ENCODE results near the gene KIAA1549. TPM values are rescaled to one million over a fixed set of nuclear protein-coding genes. Genes with fewer than 3 reads are reported as not detected.
A peak's percentile ranks its signal among the peaks of the same experiment; 100 is the strongest.

The KIAA1549 gene
- total RNA-seq, 4 donors from 2014 or later = 0.11 to 2.1 (median 0.28) TPM

DNA sequence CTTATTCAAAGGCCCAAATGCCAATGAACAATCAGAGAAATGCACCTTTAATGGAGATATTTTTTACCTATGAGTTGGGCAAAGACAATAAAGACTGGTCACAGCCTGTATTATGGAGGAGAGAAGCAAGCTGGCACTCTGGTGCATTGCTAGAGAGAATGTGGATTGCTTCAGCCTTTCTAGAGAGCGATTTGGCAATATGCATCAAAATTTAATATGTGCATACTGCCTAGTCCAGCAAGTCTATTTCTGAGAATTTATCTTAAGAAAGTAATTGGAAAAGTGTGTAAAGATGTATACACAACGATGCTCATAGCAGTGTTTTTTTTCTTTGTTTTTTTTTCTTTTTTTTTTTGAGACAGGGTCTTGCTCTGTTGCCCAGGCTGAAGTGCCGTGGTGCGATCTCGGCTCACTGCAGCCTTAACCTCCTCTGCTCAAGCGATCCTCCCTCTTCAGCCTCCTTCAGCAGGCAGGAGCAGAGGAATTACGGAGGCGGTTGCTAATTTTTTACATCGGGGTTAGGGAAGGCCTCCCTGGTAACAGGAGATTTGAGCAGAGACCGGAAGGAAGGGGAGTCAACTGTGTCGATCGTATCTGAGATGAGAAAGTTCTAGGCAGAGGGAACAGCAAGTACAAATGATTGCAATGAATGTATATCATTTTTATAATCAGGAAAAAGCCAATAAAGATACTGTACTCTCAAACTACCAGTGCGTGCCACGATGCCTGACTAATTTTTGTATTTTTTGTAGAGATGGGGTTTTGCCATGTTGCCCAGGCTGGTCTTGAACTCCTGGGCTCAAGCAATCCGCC lies 16.4 kb downstream of the KIAA1549 start:
- Histone ChIP-seq H3K27me3 (no peaks in the 10 kb centered on the region), H3K4me1 (peaks cover 0 to 11% (median 0%) of the 10 kb centered on the region in 3 donors), H3K9me3 (no peaks in the 10 kb centered on the region), H3K27ac (no peak overlapping the region), H3K36me3 (no peaks in the 10 kb centered on the region), H3K4me3 (no peak overlapping the region)
- TF ChIP-seq, protein P1, sequence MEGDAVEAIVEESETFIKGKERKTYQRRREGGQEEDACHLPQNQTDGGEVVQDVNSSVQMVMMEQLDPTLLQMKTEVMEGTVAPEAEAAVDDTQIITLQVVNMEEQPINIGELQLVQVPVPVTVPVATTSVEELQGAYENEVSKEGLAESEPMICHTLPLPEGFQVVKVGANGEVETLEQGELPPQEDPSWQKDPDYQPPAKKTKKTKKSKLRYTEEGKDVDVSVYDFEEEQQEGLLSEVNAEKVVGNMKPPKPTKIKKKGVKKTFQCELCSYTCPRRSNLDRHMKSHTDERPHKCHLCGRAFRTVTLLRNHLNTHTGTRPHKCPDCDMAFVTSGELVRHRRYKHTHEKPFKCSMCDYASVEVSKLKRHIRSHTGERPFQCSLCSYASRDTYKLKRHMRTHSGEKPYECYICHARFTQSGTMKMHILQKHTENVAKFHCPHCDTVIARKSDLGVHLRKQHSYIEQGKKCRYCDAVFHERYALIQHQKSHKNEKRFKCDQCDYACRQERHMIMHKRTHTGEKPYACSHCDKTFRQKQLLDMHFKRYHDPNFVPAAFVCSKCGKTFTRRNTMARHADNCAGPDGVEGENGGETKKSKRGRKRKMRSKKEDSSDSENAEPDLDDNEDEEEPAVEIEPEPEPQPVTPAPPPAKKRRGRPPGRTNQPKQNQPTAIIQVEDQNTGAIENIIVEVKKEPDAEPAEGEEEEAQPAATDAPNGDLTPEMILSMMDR (IDR thresholded peaks at IDR 0.05) = no peak
- 84% methylated on average over 7 to 14 of the region's 15 CpGs for WGBS, 2 donors
- no peak for DNase-seq
- intact Hi-C loops (cut with DNase I) = no loop called here

DNA sequence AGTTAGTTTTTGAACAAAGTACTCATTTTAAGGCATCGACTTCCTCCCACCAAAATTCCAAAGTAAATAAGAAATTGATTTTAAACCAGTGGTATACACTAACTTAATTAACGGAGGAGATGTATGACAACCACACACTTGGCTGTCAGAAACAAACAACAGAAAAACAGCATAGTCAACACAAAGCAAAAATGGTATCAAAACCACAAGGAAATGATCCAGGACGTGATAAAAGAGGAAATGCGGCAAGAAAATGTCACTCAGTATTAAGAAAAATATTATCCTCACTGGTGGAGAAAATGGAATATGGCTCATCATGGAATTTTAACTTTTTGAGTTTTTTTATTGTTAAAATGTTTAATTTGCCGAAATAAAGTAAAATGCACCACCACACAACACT lies 17.5 kb downstream of the KIAA1549 start:
- WGBS, 2 donors = 65 to 74% methylated on average over 5 of the region's 5 CpGs
- H3K27ac ChIP-seq = peak overlapping the region in 1 of 4 donors; percentile 32
- intact Hi-C loops (cut with DNase I) = no loop called here
- H3K9me3 ChIP-seq = no peaks in the 10 kb centered on the region
- H3K27me3 ChIP-seq = no peaks in the 10 kb centered on the region
- no peak for TF ChIP-seq POLR2A (IDR thresholded peaks at IDR 0.05)
- TF ChIP-seq, protein P1 (IDR thresholded peaks at IDR 0.05) = no peak
- no peak overlapping the region for H3K4me3 ChIP-seq
- H3K4me1 ChIP-seq = peaks cover 0 to 11% (median 0%) of the 10 kb centered on the region in 3 donors
- H3K36me3 ChIP-seq = no peaks in the 10 kb centered on the region
- DNase-seq = no peak

DNA sequence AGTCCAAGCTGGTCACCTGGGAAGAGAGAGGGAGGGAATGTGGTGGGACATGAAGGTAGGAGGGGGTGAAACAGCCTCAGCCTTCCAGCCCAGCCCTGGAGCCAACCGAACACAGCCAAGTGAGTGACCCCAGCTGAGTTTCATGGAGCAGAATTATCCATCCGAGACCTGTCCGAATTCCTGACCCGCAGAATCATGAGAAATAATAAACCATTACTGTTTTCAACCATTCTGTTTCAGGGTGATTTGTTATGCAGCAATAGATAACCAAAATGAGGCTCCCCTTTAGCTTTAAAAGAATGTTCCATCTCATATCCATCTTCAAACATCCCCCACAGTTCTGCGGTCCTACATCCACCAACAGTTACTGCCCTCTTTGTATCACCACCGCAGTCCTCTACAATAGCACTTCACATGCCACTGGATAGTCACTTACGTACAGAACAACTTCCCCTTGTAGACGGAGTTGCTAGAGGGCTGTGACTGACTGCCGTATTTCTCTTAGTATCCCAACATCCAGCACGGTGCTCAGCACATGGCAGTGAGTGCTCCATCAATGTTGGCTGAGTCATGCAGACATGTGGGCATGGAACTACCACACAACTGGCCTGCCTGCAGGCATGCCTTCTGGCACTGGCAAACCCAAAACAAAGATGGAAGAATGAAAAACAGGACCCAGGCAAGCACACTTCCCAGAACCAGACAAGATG lies 18.5 kb downstream of the KIAA1549 start:
- Histone ChIP-seq H3K9me3 (no peaks in the 10 kb centered on the region), H3K4me1 (peaks cover 0 to 11% (median 0%) of the 10 kb centered on the region in 3 donors), H3K27ac (peak overlapping the region in 1 of 4 donors; percentile 32), H3K27me3 (no peaks in the 10 kb centered on the region), H3K4me3 (no peak overlapping the region), H3K36me3 (no peaks in the 10 kb centered on the region)
- intact Hi-C loops (cut with DNase I) = no loop called here
- TF ChIP-seq, protein P1 (IDR thresholded peaks at IDR 0.05) = no peak
- no peak for TF ChIP-seq POLR2A (IDR thresholded peaks at IDR 0.05)
- DNase-seq = no peak
- 79 to 80% methylated on average over 10 of the region's 10 CpGs for WGBS, 2 donors

DNA sequence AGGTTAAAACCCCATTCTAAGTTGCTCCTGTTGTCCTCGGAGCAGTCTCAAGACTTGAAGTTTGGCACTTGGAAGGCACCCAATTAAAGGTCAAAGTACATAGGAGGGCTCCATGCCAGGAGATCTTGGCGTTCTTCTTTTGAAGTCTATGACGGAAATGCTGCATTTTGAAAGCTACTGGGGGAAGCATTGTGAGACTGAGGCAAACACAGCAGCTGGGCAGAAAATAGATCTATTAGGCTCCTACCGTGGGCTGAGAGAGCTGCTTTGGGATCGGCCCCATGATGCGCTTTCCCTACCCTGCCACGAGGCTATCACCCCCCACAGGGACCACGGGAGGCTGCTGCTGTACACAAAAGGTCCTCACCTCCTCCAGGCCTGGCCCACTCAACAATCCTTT lies 20.0 kb downstream of the KIAA1549 start:
- peak overlapping the region in 3 of 4 donors; percentile 30 to 70 (median 63) for H3K27ac ChIP-seq
- 52 to 53% methylated on average over 7 to 8 of the region's 8 CpGs for WGBS, 2 donors
- no peaks in the 10 kb centered on the region for H3K9me3 ChIP-seq
- TF ChIP-seq POLR2A (IDR thresholded peaks at IDR 0.05) = no peak
- TF ChIP-seq, protein P1 (IDR thresholded peaks at IDR 0.05) = no peak
- no peaks in the 10 kb centered on the region for H3K27me3 ChIP-seq
- intact Hi-C loops (cut with DNase I) = no loop called here
- DNase-seq = no peak
- peaks cover 0 to 11% (median 0%) of the 10 kb centered on the region in 3 donors for H3K4me1 ChIP-seq
- no peaks in the 10 kb centered on the region for H3K36me3 ChIP-seq
- no peak overlapping the region for H3K4me3 ChIP-seq

DNA sequence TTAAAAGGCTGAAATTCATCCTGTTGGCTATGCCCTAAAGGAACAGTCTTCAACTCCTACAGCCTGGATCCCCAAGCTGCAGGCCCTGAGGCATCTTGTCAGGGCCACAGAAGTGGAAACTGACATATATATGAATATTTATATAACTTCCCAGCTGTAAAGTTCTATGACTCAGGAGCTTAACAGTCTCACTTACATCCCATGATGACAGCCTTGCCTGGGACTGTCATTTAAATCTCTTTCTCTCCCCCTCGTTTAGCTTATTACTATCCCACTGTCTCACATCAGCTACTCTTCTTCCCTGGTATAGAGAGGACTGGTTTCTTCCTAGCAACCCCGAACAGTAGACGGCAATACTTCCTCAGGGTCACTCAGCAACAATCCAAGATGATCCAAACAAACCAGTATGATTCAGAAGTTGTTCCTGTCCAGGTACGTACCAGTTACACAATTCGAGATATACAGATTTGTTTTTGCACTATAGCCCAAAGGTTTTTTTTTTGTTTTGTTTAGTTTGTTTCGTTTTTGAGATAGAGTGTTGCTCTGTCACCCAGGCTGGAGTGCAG lies 22.7 kb downstream of the KIAA1549 start:
- no peak overlapping the region for H3K27ac ChIP-seq
- no peaks in the 10 kb centered on the region for H3K27me3 ChIP-seq
- no peak overlapping the region for H3K4me3 ChIP-seq
- H3K4me1 ChIP-seq = peaks cover 0 to 11% (median 0%) of the 10 kb centered on the region in 3 donors
- TF ChIP-seq, protein P1 (IDR thresholded peaks at IDR 0.05) = no peak
- no peak for TF ChIP-seq POLR2A (IDR thresholded peaks at IDR 0.05)
- H3K36me3 ChIP-seq = no peaks in the 10 kb centered on the region
- intact Hi-C loops (cut with DNase I) = no loop called here
- 55 to 63% methylated on average over 6 of the region's 6 CpGs for WGBS, 2 donors
- no peak for DNase-seq
- no peaks in the 10 kb centered on the region for H3K9me3 ChIP-seq
